Stomach (tissue), 9 donors: Measurements from ENCODE around the gene L1CAM. TPM values are rescaled to one million over a fixed set of nuclear protein-coding genes. Genes with fewer than 3 reads are reported as not detected.
A peak's percentile ranks its signal among the peaks of the same experiment; 100 is the strongest.

Experiments used
- DNase-seq, 2 donors: peaks; one replicate each; pipeline versions ENCODE4 v3.0.0 to v3.0.0-alpha.2; 2013 to 2019
- H3K27ac ChIP-seq, 5 donors: fragments of 200-600 bp in 4 of 5; sonication (generic) in 4 of 5; one replicate each; pipeline ENCODE4 v1.5.1; 2013 to 2019; ENCODE audit warnings: mild to moderate bottlenecking in 1 of 5, moderate library complexity in 1 of 5
- H3K27me3 ChIP-seq, 3 donors: fragments of 200-600 bp; sonication (generic); one replicate each; pipeline ENCODE4 v1.5.1; 2017 to 2019; ENCODE audit warnings: mixed run types in 1 of 3
- H3K36me3 ChIP-seq, 4 donors: fragments of 200-600 bp; sonication (generic); 1 replicate in 3 of 4; 2 replicates in 1 of 4; pipeline ENCODE4 v1.5.1; 2016 to 2019
- H3K4me1 ChIP-seq, 4 donors: fragments of 200-600 bp; sonication (generic); one replicate each; pipeline ENCODE4 v1.5.1; 2016 to 2019
- H3K4me3 ChIP-seq, 4 donors: fragments of 200-600 bp; sonication (generic) in 3 of 4; one replicate each; pipeline ENCODE4 v1.5.1; 2016 to 2019; ENCODE audit warnings: mild to moderate bottlenecking in 1 of 4
- H3K9me3 ChIP-seq, 4 donors: fragments of 200-600 bp; sonication (generic); one replicate each; pipeline ENCODE4 v1.5.1; 2016 to 2019
- CTCF ChIP-seq, 7 experiments: fragments of 450-650 bp in 4 of 7; fragments of 200-600 bp in 3 of 7; sonication (generic) in 3 of 7; IDR thresholded peaks; one replicate each; pipeline ENCODE4 v1.5.1; 2016 to 2019; ENCODE audit warnings: antibody characterized with exemption in 7 of 7, control low read depth in 2 of 7, mild to moderate bottlenecking in 1 of 7
- EP300 ChIP-seq: sonication (generic); formaldehyde crosslinking; IDR thresholded peaks from one replicate; pipeline ENCODE4 v1.6.1; 2017; ENCODE audit warnings: antibody characterized with exemption
- POLR2A ChIP-seq, 4 donors: fragments of 450-650 bp; IDR thresholded peaks; one replicate each; pipeline ENCODE4 v1.6.1; 2016; ENCODE audit warnings: antibody characterized with exemption in 4 of 4, control low read depth in 2 of 4, mild to moderate bottlenecking in 1 of 4, moderate library complexity in 1 of 4
- POLR2AphosphoS5 ChIP-seq, 3 donors: sonication (generic); formaldehyde crosslinking; IDR thresholded peaks; one replicate each; pipeline ENCODE4 v1.6.1; 2016; ENCODE audit warnings: antibody characterized with exemption in 3 of 3
- WGBS, 5 donors: extraction: QIAGEN DNeasy Blood & Tissue Kit in 3 of 5; methylation state at CpG; one replicate each; pipeline versions ENCODE4 v1.1.5 to v1.1.7; 2013 to 2018; 5-methylcytosine and 5-hydroxymethylcytosine counted together
- intact Hi-C: fragments of 100-400 bp; cut with DNase I; formaldehyde crosslinking; loops from one replicate; pipeline ENCODE4 v1.15.1; 2023; ENCODE audit warnings: low total_unique reads
- polyA plus RNA-seq, 3 donors: library from polyadenylated mRNA; stranded (reverse); fragments of 200-250 nt; gene quantifications; one replicate each; pipeline ENCODE4 v1.2.3, GENCODE V29; 2013
- total RNA-seq, 5 donors: library from RNA; depleted of rRNA; stranded (reverse); fragments of >200 nt; gene quantifications; one replicate each; pipeline versions ENCODE4 v1.1.0 to v1.2.3, GENCODE V29; 2014 to 2016
- donor health status: healthy with polysubstance abuse.
- donor health status: Bipolar disorder and iron deficiency.
- donor health status: healthy.

Gene L1CAM
- total and polyA plus RNA-seq, 8 donors = under 0.01 to 19.1 (median 2.7) TPM

GRCh38 chrX:153863251-153863991, 22.6 kb downstream of the L1CAM start:
- no peak overlapping the region for H3K27ac ChIP-seq
- H3K36me3 ChIP-seq = no peaks in the 10 kb centered on the region
- DNase-seq = no peak
- no peaks in the 10 kb centered on the region for H3K4me1 ChIP-seq
- TF ChIP-seq EP300 = no peak
- TF ChIP-seq POLR2AphosphoS5 (IDR thresholded peaks at IDR 0.05) = no peak
- no peak for TF ChIP-seq CTCF (IDR thresholded peaks at IDR 0.05)
- no peak for TF ChIP-seq POLR2A (IDR thresholded peaks at IDR 0.05)
- no peak overlapping the region for H3K4me3 ChIP-seq
- peaks cover 0 to 5% (median 0%) of the 10 kb centered on the region in 4 donors for H3K9me3 ChIP-seq
- intact Hi-C loops = no loop called here
- peaks cover 0 to 23% (median 6%) of the 10 kb centered on the region in 3 donors for H3K27me3 ChIP-seq
- WGBS, 5 donors = 64 to 100% (median 70%) methylated on average over 1 to 28 of the region's 28 CpGs

- Histone ChIP-seq H3K27me3 (peaks cover 0 to 31% (median 6%) of the 10 kb centered on the region in 3 donors), H3K9me3 (peaks cover 0 to 6% (median 2%) of the 10 kb centered on the region in 4 donors), H3K4me1 (no peaks in the 10 kb centered on the region), H3K27ac (no peak overlapping the region), H3K36me3 (no peaks in the 10 kb centered on the region), H3K4me3 (no peak overlapping the region)
- intact Hi-C loops = no loop called here
- no peak for TF ChIP-seq POLR2A (IDR thresholded peaks at IDR 0.05)
- TF ChIP-seq CTCF (IDR thresholded peaks at IDR 0.05) = no peak
- WGBS, 5 donors = 51 to 73% (median 68%) methylated on average over 11 to 22 of the region's 22 CpGs
- no peak for DNase-seq
These were observed 23.4 kb downstream of the L1CAM start for GRCh38 chrX:153862369-153863250.

- H3K27me3 ChIP-seq = peaks cover 0 to 34% (median 9%) of the 10 kb centered on the region in 3 donors
- WGBS, 5 donors = 45 to 79% (median 58%) methylated on average over 16 to 21 of the region's 21 CpGs
- TF ChIP-seq POLR2AphosphoS5 (IDR thresholded peaks at IDR 0.05) (no peak), CTCF (IDR thresholded peaks at IDR 0.05) (no peak), POLR2A (IDR thresholded peaks at IDR 0.05) (no peak), EP300 (no peak)
- DNase-seq = no peak
- peaks cover 0 to 6% (median 2%) of the 10 kb centered on the region in 4 donors for H3K9me3 ChIP-seq
- no peak overlapping the region for H3K4me3 ChIP-seq
- H3K4me1 ChIP-seq = no peaks in the 10 kb centered on the region
- intact Hi-C loops = no loop called here
- H3K36me3 ChIP-seq = no peaks in the 10 kb centered on the region
- no peak overlapping the region for H3K27ac ChIP-seq
These were observed 24.2 kb downstream of the L1CAM start for GRCh38 chrX:153861733-153862310.

- Histone ChIP-seq H3K27me3 (peaks cover 0 to 36% (median 13%) of the 10 kb centered on the region in 3 donors), H3K4me3 (no peak overlapping the region), H3K9me3 (peaks cover 0 to 6% (median 0%) of the 10 kb centered on the region in 4 donors), H3K4me1 (no peaks in the 10 kb centered on the region), H3K27ac (no peak overlapping the region), H3K36me3 (no peaks in the 10 kb centered on the region)
- peak in 1 of 2 donors; percentile 55 for DNase-seq
- TF ChIP-seq EP300 = no peak
- TF ChIP-seq CTCF (IDR thresholded peaks at IDR 0.05) = no peak
- TF ChIP-seq POLR2AphosphoS5 (IDR thresholded peaks at IDR 0.05) = no peak
- no peak for TF ChIP-seq POLR2A (IDR thresholded peaks at IDR 0.05)
- intact Hi-C loops = no loop called here
- WGBS, 5 donors = 35 to 82% (median 62%) methylated on average over 6 to 10 of the region's 10 CpGs
These were observed 24.8 kb downstream of the L1CAM start for GRCh38 chrX:153861151-153861550.
